GM12878 (cell line): ENCODE results near the gene FBXW8. TPM values are rescaled to one million over a fixed set of nuclear protein-coding genes. Genes with fewer than 3 reads are reported as not detected.

ENCODE experiments used
- ASH2L ChIP-seq: fragments of 300-600, 200-600 bp; sonication (generic); IDR thresholded peaks from 2 replicates; pipeline ENCODE4 v1.6.1; 2017; ENCODE audit warnings: low read depth, mild to moderate bottlenecking, borderline replicate concordance
- CHD1 ChIP-seq: IDR thresholded peaks from 2 replicates; pipeline ENCODE4 v1.6.1; 2012; ENCODE audit warnings: low read depth, low read length, improper control_type of control experiment
- CHD4 ChIP-seq: fragments of 200-600 bp; sonication (generic); IDR thresholded peaks from 2 replicates; pipeline ENCODE4 v1.6.1; 2016; ENCODE audit warnings: mild to moderate bottlenecking
- SMAD1 ChIP-seq: fragments of 450-650 bp; IDR thresholded peaks from 2 replicates; pipeline ENCODE4 v1.6.1; 2018; ENCODE audit warnings: mild to moderate bottlenecking, low read depth; ENCODE audit not compliant: partially characterized antibody
- polyA plus RNA-seq, 11 experiments: library from polyadenylated mRNA; depleted of rRNA in 4 of 11; unstranded in 6 of 11; stranded (reverse) in 5 of 11; fragments of >200 nt; fragmentation: Nextera tagmentation in 4 of 11; fragmentation: Illumina TruSeq in 1 of 11; extraction: Ambion mirVana in 4 of 11; extraction: Trizol in 1 of 11; gene quantifications; 1 replicate in 1 of 11; 2 replicates in 10 of 11; pipeline versions ENCODE4 v1.2.1 to v1.2.3, GENCODE V29; 2011 to 2016; ENCODE audit warnings: inconsistent platforms in 2 of 11, missing spikeins in 2 of 11, low read depth in 1 of 11
- total RNA-seq, 4 experiments: library from RNA; depleted of rRNA in 3 of 4; stranded (reverse); fragments of >200 nt in 3 of 4; fragmentation: Illumina TruSeq in 1 of 4; extraction: Trizol in 1 of 4; gene quantifications; 2 replicates each; pipeline versions ENCODE4 v1.2.1 to v1.2.3, GENCODE V29; 2013 to 2021
- TF ChIP-seq, protein P1 (sequence below): fragments of 450-650 bp; IDR thresholded peaks from 2 replicates; pipeline ENCODE4 v1.6.1; 2017; ENCODE audit warnings: low read depth, mild to moderate bottlenecking, moderate library complexity
- TF ChIP-seq, protein P2 (sequence below): fragments of 450-650 bp; formaldehyde crosslinking; IDR thresholded peaks from 2 replicates; pipeline ENCODE4 v1.5.0; 2022; ENCODE audit warnings: mild to moderate bottlenecking, missing genetic modification characterization
- TF ChIP-seq, protein P3 (sequence below): fragments of 450-650 bp; IDR thresholded peaks from 2 replicates; pipeline ENCODE4 v1.6.1; 2014; ENCODE audit warnings: mild to moderate bottlenecking
- TF ChIP-seq, protein P4 (sequence below): fragments of 450-650 bp; IDR thresholded peaks from 2 replicates; pipeline ENCODE4 v1.6.1; 2017; ENCODE audit warnings: mild to moderate bottlenecking, low read depth, inconsistent platforms; ENCODE audit not compliant: poor library complexity, severe bottlenecking

Gene FBXW8
- total and polyA plus RNA-seq, 10 of the 15 experiments (the other 5 are each of a cell fraction or from before 2014, with no cell fraction given) = 0.49 to 7.5 (median 4.4) TPM

- TF ChIP-seq, protein P1, sequence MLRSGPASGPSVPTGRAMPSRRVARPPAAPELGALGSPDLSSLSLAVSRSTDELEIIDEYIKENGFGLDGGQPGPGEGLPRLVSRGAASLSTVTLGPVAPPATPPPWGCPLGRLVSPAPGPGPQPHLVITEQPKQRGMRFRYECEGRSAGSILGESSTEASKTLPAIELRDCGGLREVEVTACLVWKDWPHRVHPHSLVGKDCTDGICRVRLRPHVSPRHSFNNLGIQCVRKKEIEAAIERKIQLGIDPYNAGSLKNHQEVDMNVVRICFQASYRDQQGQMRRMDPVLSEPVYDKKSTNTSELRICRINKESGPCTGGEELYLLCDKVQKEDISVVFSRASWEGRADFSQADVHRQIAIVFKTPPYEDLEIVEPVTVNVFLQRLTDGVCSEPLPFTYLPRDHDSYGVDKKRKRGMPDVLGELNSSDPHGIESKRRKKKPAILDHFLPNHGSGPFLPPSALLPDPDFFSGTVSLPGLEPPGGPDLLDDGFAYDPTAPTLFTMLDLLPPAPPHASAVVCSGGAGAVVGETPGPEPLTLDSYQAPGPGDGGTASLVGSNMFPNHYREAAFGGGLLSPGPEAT = no peak
- TF ChIP-seq, protein P2, sequence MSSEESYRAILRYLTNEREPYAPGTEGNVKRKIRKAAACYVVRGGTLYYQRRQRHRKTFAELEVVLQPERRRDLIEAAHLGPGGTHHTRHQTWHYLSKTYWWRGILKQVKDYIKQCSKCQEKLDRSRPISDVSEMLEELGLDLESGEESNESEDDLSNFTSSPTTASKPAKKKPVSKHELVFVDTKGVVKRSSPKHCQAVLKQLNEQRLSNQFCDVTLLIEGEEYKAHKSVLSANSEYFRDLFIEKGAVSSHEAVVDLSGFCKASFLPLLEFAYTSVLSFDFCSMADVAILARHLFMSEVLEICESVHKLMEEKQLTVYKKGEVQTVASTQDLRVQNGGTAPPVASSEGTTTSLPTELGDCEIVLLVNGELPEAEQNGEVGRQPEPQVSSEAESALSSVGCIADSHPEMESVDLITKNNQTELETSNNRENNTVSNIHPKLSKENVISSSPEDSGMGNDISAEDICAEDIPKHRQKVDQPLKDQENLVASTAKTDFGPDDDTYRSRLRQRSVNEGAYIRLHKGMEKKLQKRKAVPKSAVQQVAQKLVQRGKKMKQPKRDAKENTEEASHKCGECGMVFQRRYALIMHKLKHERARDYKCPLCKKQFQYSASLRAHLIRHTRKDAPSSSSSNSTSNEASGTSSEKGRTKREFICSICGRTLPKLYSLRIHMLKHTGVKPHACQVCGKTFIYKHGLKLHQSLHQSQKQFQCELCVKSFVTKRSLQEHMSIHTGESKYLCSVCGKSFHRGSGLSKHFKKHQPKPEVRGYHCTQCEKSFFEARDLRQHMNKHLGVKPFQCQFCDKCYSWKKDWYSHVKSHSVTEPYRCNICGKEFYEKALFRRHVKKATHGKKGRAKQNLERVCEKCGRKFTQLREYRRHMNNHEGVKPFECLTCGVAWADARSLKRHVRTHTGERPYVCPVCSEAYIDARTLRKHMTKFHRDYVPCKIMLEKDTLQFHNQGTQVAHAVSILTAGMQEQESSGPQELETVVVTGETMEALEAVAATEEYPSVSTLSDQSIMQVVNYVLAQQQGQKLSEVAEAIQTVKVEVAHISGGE (CRISPR knock-in tag) = no peak
- TF ChIP-seq SMAD1 (no peak), CHD1 (no peak), CHD4 (no peak), ASH2L (no peak)
- TF ChIP-seq, protein P3, sequence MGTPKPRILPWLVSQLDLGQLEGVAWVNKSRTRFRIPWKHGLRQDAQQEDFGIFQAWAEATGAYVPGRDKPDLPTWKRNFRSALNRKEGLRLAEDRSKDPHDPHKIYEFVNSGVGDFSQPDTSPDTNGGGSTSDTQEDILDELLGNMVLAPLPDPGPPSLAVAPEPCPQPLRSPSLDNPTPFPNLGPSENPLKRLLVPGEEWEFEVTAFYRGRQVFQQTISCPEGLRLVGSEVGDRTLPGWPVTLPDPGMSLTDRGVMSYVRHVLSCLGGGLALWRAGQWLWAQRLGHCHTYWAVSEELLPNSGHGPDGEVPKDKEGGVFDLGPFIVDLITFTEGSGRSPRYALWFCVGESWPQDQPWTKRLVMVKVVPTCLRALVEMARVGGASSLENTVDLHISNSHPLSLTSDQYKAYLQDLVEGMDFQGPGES = no peak
- TF ChIP-seq, protein P4, sequence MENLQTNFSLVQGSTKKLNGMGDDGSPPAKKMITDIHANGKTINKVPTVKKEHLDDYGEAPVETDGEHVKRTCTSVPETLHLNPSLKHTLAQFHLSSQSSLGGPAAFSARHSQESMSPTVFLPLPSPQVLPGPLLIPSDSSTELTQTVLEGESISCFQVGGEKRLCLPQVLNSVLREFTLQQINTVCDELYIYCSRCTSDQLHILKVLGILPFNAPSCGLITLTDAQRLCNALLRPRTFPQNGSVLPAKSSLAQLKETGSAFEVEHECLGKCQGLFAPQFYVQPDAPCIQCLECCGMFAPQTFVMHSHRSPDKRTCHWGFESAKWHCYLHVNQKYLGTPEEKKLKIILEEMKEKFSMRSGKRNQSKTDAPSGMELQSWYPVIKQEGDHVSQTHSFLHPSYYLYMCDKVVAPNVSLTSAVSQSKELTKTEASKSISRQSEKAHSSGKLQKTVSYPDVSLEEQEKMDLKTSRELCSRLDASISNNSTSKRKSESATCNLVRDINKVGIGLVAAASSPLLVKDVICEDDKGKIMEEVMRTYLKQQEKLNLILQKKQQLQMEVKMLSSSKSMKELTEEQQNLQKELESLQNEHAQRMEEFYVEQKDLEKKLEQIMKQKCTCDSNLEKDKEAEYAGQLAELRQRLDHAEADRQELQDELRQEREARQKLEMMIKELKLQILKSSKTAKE = no peak
Observed at GRCh38 chr12:116996093-116996492, 85.3 kb downstream of the FBXW8 start (continued).
